IMR-90 (cell line): ENCODE measurements around the gene REN.

Experiments used
- BHLHE40 ChIP-seq: fragments of 150-350 bp; IDR thresholded peaks from 2 replicates; pipeline ENCODE4 v1.6.1; 2016; ENCODE audit warnings: mild to moderate bottlenecking, low read depth, low read length
- CEBPB ChIP-seq: IDR thresholded peaks from 2 replicates; pipeline ENCODE4 v1.6.1; 2012; ENCODE audit warnings: low read depth, low read length, improper control_type of control experiment
- CHD1 ChIP-seq: IDR thresholded peaks from 2 replicates; pipeline ENCODE4 v1.6.1; 2012; ENCODE audit warnings: low read depth, low read length, improper control_type of control experiment
- MAFK ChIP-seq: IDR thresholded peaks from 2 replicates; pipeline ENCODE4 v1.6.1; 2012; ENCODE audit warnings: low read depth, low read length, improper control_type of control experiment
- MAZ ChIP-seq: IDR thresholded peaks from 2 replicates; pipeline ENCODE4 v1.6.1; 2012; ENCODE audit warnings: low read depth, mild to moderate bottlenecking, low read length, improper control_type of control experiment, moderate library complexity, borderline replicate concordance
- MXI1 ChIP-seq: IDR thresholded peaks from 2 replicates; pipeline ENCODE4 v1.6.1; 2012; ENCODE audit warnings: low read depth, mild to moderate bottlenecking, low read length, moderate library complexity, borderline replicate concordance
- POLR2A ChIP-seq: IDR thresholded peaks from 2 replicates; pipeline ENCODE4 v1.6.1; 2012; ENCODE audit warnings: mild to moderate bottlenecking, low read depth, low read length
- RAD21 ChIP-seq: IDR thresholded peaks from 2 replicates; pipeline ENCODE4 v1.6.1; 2012; ENCODE audit warnings: low read length, improper control_type of control experiment
- RFX5 ChIP-seq: IDR thresholded peaks from 2 replicates; pipeline ENCODE4 v1.8.0; 2012; ENCODE audit warnings: low read depth, mild to moderate bottlenecking, low read length, moderate library complexity
- TF ChIP-seq, protein P1 (sequence below): conservative IDR thresholded peaks from 2 replicates; pipeline ENCODE4 v1.5.1; 2012; ENCODE audit warnings: mild to moderate bottlenecking, low read depth, low read length, improper control_type of control experiment
- TF ChIP-seq, protein P2 (sequence below): fragments of 150-350 bp; IDR thresholded peaks from 2 replicates; pipeline ENCODE4 v1.6.1; 2017; ENCODE audit warnings: mild to moderate bottlenecking, antibody characterized with exemption, low read length, low read depth

DNA sequence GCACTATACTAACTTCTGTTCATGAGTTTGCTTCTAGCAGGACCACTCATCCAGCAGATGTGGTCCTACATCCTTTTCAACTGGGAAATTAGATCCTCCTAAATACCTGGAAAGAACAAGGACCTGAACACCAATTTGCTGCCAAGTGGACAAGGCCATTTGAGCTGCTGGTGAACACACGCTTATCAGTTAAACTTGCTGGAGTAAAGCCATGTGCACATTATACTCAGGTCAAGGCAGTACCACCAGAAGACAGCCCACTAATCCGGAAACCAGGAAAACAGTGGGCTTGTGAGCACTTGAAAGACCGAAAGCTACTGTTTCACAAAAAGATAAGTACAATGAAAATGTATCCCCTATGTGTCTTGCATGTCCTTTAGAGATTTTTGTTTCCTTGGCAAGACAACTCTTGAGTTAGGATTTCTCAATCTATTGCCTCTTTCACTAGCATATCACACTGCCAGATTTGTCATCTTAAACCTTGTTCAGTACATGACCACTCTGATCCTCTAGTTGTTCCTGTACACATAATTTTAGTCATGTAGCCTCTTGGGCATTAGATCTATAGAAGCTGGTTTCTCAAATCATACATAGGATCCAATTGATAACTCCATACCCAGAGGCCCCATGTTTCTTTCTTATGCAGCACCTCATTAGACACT, 4.5 kb upstream of the REN start:
- TF ChIP-seq, protein P1, sequence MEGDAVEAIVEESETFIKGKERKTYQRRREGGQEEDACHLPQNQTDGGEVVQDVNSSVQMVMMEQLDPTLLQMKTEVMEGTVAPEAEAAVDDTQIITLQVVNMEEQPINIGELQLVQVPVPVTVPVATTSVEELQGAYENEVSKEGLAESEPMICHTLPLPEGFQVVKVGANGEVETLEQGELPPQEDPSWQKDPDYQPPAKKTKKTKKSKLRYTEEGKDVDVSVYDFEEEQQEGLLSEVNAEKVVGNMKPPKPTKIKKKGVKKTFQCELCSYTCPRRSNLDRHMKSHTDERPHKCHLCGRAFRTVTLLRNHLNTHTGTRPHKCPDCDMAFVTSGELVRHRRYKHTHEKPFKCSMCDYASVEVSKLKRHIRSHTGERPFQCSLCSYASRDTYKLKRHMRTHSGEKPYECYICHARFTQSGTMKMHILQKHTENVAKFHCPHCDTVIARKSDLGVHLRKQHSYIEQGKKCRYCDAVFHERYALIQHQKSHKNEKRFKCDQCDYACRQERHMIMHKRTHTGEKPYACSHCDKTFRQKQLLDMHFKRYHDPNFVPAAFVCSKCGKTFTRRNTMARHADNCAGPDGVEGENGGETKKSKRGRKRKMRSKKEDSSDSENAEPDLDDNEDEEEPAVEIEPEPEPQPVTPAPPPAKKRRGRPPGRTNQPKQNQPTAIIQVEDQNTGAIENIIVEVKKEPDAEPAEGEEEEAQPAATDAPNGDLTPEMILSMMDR, result no peak
- TF ChIP-seq RAD21 (no peak), POLR2A (no peak), RFX5 (no peak), MXI1 (no peak), BHLHE40 (no peak), CEBPB (no peak), MAFK (no peak), CHD1 (no peak), MAZ (no peak)
- TF ChIP-seq, protein P2, sequence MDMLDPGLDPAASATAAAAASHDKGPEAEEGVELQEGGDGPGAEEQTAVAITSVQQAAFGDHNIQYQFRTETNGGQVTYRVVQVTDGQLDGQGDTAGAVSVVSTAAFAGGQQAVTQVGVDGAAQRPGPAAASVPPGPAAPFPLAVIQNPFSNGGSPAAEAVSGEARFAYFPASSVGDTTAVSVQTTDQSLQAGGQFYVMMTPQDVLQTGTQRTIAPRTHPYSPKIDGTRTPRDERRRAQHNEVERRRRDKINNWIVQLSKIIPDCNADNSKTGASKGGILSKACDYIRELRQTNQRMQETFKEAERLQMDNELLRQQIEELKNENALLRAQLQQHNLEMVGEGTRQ, result no peak
